Measurements from ENCODE around the gene ORAI3.

GRCh38 chr16:30903002-30903401, 45.9 kb upstream of the ORAI3 start:
- TF ChIP-seq CTCF (IDR thresholded peaks at IDR 0.05; ENCODE audit: poor library complexity) (no peak), EZH2 (IDR thresholded peaks at IDR 0.05; ENCODE audit: borderline replicate concordance) (no peak), EZH2phosphoT487 (IDR thresholded peaks at IDR 0.05; ENCODE audit: low read depth, severe bottlenecking, unreplicated experiment) (no peak)
